Stimulated activated CD8-positive, alpha-beta memory T cell treated with anti-CD3 and anti-CD28 coated beads, Interleukin-12 subunit alpha, Interleukin-12 subunit beta, amount 100 ng/mL, for 1 hour (primary cell): ENCODE data around the gene NKG7.

Experiments used
- DNase-seq: peaks from one replicate; pipeline ENCODE4 v3.0.0-alpha.2; 2020; ENCODE audit warnings: low read depth

The NKG7 gene

DNA sequence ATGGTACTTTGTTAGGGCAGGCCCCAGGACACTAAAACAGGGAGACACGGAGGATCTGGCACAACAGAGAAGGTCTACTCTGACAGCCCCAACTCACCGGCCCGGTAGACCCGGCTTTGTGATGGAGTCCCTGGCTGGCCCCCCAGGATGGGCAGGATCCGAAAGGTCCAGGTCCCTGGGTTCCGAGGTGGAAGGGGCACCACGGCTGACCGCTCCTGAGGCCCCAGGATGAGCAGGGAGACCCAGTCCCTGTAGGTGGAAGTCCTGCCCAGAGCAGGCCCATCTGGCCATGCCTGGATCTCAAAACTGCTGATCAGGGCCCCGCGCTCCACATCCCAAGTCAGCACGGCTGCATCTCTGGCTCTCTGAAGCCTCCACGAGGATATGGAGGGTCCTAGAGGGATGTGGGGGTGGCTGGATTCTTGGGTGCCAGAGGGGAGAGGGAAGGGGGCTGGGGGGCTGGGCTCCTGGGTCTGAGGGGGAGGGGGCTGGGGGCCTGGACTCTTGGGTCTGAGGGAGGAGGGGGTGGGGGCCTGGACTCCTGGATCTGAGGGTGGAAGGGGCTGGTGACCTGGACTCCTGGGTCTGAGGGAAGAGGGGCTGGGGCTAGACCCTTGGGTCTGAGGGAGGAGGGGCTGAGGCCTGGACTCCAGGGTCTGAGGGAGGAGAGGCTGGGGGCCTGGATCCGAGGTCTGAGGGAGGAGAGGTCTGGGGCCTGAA lies 35.2 kb downstream of the NKG7 start:
- no peak for DNase-seq

DNA sequence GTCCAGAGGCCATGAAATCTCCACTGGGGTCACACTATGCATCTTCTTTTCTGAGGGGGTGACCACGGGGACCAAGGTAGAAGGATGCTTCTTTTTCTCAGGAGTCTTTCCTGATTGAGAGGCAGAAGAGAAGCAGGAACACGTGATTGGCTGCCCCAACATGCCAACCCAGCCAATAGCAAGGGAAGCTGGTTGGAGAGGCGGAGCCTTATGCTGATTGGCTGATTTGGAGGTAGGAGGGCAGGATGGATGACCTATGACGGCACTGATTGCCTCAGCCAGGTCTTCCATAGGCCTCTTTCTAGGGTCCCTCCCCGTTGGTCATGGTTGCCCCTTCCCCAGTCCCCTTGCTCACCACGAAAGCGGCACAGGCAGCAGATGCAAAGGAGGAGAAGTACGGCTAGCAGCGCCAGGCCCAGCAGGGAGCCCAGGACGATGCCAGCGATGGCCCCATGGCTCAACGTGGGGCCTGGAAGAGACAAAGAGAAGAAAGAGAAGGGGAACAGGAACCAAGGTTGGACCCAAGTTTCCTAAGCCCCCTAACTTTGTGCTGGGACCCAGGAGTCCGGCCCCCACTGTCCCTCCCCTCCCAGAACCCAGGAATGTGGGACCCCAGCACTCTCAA lies 38.5 kb downstream of the NKG7 start:
- no peak for DNase-seq

DNA sequence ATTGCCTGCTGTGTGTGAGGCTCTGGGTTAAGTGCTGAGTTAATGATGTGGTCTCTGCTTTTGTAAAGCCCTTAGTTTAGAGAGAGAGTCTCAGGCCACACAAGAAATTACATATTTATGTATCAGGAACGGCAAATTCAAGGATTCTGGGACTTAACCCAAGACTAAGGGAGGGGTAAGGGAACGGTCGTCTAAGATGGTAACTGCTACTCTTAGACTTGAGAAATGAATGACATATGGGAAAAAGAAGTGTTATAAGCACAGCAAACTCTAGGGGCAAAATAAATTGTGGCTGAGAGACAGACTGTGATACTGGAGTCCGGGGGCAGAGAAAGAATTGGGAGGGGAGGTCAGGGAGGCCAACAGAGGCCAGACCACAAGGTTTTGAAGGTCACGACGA lies 40.7 kb downstream of the NKG7 start:
- DNase-seq = no peak

DNA sequence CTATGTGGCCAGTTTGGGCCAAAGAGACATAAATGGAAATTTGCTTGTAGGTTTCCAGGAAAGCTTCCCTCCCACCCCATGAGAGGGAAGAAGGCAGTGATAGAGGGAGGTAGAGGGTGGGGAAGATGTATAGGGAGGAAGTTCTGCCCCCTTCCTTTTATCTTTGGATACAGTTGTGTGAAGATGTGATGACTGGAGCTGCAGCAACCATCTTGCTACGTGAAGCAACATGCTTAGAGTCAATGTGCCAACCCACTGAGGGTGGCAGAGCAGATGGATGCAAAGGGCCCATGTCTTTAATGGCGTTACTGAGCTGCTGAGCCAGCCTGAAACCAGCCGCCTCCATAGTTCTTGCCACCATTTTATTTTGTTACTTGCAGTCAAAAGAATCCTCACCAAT lies 41.3 kb downstream of the NKG7 start:
- no peak for DNase-seq

DNA sequence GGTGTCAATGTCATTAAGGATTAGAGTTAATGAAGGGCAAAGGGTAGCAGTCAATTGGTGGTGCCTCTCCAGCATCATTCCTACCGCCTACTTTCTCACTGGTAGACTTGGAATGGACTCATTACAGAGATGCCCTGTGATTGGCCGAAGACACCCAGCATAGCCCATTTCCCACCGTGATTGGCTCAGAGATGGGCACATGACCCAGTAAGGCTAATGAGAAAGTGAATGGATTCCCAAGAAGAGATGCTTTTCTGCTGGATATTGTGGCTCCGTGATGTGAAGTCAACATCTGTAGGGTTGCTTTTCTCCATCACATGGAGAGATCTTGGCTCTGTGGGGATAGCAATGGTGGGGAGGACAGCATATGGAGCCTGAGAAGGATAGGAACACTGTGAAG lies 42.1 kb downstream of the NKG7 start:
- no peak for DNase-seq

DNA sequence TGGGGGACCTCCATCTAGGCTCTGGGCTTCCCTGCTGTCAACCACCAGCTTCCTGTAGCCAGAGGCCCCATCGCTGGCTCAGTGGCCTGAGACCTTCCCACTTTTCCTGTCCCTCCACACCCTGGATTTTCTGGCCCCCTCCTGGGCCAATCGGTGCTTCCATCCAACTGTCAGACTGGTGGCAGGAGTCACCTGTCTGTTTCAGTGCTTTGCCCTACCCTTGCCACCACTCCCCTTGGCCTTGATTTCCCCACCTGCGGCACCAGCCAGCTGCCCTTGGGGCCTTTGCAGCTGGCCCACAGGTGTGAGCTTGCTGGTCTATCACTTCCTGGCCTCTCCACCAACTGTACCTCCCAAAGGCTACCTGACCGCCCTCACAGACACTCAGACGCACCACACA lies 43.0 kb downstream of the NKG7 start:
- no peak for DNase-seq

DNA sequence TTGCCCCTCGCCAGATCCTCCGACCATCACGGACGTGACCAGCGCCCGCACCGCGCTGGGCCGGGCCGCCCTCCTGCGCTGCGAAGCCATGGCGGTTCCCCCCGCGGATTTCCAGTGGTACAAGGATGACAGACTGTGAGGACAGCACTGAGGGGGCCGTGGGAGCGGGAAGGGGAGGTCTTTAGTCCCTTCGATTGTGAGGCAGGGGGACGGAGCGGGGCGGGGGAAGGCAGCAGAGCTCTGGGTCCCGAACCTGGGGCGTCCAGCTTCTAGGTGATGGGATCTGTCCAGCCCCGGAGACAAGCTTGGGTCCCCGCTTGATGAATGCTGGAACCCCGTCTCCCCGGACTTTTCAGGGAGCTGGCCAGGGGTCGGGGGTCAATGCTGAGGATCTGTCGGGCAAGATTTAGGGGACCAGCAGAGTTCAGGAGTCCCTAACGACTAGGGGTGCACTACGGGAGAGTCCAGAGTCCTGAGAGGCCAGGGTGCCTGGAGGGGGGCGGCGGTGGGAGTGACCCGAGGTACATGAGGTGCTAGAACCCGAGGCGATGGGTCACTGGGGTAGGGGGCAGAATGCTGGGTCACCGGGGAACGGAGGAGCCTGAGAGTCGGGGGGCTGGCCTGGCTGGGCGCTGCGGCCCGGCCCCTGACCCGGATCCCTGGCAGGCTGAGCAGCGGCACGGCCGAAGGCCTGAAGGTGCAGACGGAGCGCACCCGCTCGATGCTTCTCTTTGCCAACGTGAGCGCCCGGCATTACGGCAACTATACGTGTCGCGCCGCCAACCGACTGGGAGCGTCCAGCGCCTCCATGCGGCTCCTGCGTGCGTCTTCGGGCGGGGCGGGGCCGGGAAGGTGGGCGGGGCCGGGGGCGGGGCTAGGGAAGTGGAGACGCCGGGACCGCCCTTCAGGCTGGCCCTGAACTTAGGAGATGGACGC lies 45.1 kb downstream of the NKG7 start:
- DNase-seq = no peak

DNA sequence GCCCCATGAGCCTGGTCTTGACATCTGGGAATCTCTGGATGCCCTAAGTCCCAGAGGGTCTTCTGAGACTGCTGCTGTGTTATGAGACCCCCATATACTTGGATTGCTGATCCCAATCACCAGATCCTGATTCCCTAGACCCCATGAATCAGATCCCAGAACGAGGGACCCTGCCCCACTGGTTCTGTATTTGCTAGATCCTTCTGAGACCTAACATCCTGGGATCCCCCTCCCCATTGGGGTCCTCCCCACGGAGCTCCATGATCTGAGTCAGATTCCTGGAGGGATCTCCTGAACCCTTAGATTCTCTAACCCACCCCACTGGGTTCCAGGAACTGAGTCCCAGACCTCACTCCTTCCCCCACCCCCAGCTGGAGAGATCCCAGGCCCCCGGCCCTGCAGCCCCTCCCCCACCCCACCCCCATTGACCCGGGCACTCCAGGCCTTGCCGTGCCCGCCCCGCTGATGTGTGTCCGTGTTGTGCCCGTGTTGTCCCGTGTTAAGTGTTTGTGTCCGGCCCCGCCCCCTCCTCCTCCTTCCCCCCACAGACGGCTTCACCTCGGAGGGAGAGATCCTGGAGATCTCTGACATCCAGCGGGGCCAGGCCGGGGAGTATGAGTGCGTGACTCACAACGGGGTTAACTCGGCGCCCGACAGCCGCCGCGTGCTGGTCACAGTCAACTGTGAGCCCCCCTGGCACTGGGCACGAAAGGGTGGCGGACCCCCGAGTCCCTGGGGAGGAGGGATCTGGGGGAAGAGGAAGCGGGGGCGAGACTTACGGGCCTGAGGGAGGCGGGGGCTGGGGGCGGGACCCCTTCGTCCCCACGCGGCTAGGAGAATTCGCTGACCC lies 46.0 kb downstream of the NKG7 start:
- DNase-seq = no peak

DNA sequence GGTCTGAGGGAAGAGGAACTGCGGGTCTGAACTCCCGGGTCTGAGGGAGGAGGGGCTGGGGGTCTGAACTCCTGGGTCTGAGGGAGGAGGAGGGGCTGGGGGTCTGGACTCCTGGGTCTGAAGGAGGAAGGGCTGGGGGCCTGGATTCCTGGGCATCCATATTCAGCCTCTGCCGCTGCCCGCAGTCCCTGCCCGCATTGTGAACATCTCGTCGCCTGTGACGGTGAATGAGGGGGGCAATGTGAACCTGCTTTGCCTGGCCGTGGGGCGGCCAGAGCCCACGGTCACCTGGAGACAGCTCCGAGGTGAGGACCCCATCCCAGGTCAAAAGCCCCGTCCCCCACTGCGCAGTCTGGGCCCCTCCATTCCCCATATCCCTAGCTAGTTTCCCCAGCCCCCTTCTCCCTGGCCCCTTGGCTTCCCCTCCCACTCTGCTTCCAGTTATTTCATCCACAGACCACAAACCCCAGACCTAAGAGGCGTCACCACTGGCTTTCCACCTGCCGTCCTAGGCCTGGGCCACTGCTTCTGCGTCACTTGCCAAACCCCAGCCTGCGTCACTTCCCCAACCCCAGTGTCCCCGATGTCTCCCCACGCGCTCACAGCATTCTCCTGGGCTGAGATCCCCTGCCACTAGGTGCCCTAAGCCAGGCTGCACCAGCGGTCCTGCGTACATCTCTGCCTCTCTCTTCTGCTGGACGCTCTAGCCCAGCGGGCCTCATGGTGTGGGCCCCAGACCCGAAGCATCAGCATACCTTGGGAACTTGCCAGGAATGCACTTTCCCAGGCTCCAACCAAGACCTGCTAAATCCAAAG lies 47.1 kb downstream of the NKG7 start:
- DNase-seq = no peak

DNA sequence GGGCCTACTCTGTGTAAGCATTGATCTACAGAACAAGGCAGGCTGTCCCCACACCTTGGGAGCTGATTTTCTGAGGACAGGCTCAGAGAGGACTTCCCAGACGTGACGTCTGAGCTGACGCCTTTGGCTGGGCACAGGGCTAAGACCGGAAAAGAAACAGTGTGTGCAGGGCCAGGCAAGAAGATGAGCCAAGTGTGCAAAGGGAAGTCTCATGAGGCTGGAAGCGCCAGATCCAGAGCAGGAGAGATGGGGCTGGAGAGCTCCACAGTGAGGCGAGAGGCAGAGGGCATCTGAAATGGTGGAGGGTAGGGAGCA lies 48.3 kb downstream of the NKG7 start:
- DNase-seq = no peak

DNA sequence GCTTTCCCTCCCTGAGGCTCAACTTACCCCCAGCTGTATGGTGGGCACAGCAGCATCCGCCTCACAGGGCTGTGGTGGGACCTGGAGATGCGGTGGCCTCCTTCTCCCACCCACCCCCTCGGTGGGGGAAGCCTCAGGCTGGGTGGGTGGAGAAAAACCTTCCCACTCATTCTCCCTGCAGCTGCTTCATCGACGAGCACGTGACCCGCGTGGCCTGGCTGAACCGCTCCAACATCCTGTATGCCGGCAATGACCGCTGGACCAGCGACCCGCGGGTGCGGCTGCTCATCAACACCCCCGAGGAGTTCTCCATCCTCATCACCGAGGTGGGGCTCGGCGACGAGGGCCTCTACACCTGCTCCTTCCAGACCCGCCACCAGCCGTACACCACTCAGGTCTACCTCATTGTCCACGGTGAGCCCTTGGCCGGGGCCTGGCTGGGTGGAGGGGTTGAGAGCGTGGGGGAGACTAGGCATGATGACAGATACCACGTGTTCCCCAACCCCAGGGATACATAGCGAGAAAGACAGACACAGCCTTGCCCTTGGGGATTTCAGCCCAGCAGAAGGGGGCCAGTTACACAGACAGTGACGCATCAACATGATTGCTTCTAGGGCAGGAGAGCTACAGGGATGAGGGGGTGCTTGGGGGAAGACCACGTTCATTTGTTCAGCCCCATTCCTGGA lies 48.8 kb downstream of the NKG7 start:
- DNase-seq = no peak

DNA sequence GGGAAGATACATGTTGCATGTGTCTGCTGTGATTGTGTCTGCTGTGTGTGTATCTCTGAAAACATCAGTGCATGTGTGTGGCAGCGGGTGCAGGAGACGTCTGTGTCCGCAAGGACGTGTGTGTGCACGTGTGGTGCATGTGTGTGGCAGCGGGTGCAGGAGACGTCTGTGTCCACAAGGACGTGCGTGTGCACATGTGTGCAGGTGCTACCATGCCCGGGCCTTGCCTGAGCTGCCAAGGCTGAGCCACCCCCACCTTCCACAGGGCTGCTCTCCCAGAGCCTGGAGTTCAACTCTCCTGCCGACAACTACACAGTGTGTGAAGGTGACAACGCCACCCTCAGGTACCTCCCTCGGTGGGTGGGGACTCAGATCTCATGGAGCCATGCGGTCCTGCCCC lies 50.7 kb downstream of the NKG7 start:
- no peak for DNase-seq
